Measurements from ENCODE around the gene TBXT. TPM values are rescaled to one million over a fixed set of nuclear protein-coding genes. Genes with fewer than 3 reads are reported as not detected.
"Not testable (repeated sequence)": the region's sequence is repeated elsewhere in the genome, so short reads cannot be mapped to it uniquely, and the experiment has no call there.

The TBXT gene
- total RNA-seq, 1 donor from 2014 or later: not detected

GRCh38 chr6:166176106-166176505 lies 8.5 kb upstream of the TBXT start:
- Histone ChIP-seq H3K4me1 (no peaks in the 10 kb centered on the region), H3K36me3 (no peaks in the 10 kb centered on the region), H3K27me3 (peaks cover 9% of the 10 kb centered on the region), H3K4me3 (no peak overlapping the region), H3K27ac (no peak overlapping the region), H3K9me3 (no peaks in the 10 kb centered on the region)
- DNase-seq: no peak
- intact Hi-C loops (cut with DNase I): no loop called here
- ATAC-seq: no peak
- TF ChIP-seq CTCF (IDR thresholded peaks at IDR 0.05): no peak

GRCh38 chr6:166175093-166175492 lies 7.4 kb upstream of the TBXT start:
- DNase-seq; H3K4me1 ChIP-seq; H3K9me3 ChIP-seq; H3K36me3 ChIP-seq; intact Hi-C loops (cut with DNase I); H3K27ac ChIP-seq; ATAC-seq; H3K4me3 ChIP-seq: not testable (repeated sequence)
- H3K27me3 ChIP-seq: peaks cover 19% of the 10 kb centered on the region

DNA sequence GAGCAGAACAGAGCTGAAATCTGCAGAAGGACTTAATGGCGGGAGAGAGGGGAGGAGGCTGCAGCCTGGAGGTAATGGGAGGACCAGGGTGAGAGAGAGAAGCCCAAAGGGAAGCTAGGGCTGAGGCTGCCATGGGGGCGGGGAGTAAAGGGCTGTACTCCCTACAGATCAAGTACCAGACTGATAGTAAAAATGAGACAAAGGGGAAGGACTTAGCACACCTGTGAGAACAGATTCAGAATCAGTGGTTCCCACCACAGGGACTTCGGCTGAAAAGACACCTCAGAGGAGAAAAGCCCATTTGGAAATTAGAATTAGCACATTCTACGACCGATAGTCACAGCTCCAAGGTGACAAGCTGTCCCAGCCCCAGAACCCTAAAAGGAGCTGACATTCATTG lies 6.4 kb upstream of the TBXT start:
- H3K27me3 ChIP-seq: peaks cover 29% of the 10 kb centered on the region
- H3K4me3 ChIP-seq: no peak overlapping the region
- no peak for TF ChIP-seq CTCF (IDR thresholded peaks at IDR 0.05)
- peaks cover under 1% of the 10 kb centered on the region for H3K4me1 ChIP-seq
- DNase-seq (no peak), ATAC-seq (no peak)
- intact Hi-C loops (cut with DNase I): no loop called here
- no peaks in the 10 kb centered on the region for H3K9me3 ChIP-seq
- no peaks in the 10 kb centered on the region for H3K36me3 ChIP-seq
- H3K27ac ChIP-seq: no peak overlapping the region

DNA sequence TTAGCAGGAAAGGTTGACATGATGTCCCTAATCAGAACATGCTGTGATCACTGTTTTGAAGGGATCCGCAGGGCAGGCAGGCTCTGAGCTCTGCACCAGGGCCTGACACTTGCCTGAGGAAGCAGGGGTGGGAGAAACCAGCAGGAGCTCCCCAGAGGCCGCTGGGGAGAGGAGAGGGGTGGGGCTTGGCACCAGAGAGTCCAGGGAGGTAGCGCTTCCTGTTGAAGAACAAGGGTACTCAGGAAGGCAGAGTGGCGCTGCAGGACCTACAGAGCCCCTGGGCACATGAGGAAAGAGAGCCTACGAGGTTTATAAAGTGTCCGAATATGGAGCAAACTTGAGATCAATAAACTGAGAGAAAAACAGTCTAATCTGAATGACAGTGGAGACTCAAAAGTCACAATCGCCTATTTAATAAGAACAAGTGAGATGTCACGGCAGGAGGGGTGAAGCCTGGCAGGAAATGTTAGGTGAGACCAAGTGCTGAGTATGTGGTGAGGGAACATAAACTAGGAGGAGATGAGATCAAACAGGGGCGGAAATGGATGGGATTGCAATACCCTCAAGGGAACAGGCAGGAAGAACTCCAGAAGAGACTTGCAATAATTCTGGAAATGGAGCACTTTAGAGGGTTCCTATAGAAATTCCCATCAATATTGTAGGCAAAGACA lies 5.8 kb upstream of the TBXT start:
- intact Hi-C loops (cut with DNase I): no loop called here
- Histone ChIP-seq H3K4me3 (no peak overlapping the region), H3K36me3 (no peaks in the 10 kb centered on the region), H3K27me3 (peaks cover 35% of the 10 kb centered on the region), H3K4me1 (peaks cover 7% of the 10 kb centered on the region), H3K9me3 (no peaks in the 10 kb centered on the region), H3K27ac (no peak overlapping the region)
- no peak for TF ChIP-seq CTCF (IDR thresholded peaks at IDR 0.05)
- ATAC-seq: peak; percentile 88
- DNase-seq: no peak

GRCh38 chr6:166172546-166172945 lies 4.9 kb upstream of the TBXT start:
- H3K9me3 ChIP-seq: no peaks in the 10 kb centered on the region
- no peak overlapping the region for H3K4me3 ChIP-seq
- no peak for TF ChIP-seq CTCF (IDR thresholded peaks at IDR 0.05)
- H3K27ac ChIP-seq: no peak overlapping the region
- intact Hi-C loops (cut with DNase I): no loop called here
- peaks cover 44% of the 10 kb centered on the region for H3K27me3 ChIP-seq
- DNase-seq (no peak), ATAC-seq (no peak)
- H3K36me3 ChIP-seq: no peaks in the 10 kb centered on the region
- H3K4me1 ChIP-seq: peaks cover 16% of the 10 kb centered on the region

- Histone ChIP-seq H3K27ac (no peak overlapping the region), H3K27me3 (peaks cover 70% of the 10 kb centered on the region), H3K36me3 (no peaks in the 10 kb centered on the region), H3K9me3 (no peaks in the 10 kb centered on the region), H3K4me1 (peaks cover 20% of the 10 kb centered on the region), H3K4me3 (no peak overlapping the region)
- intact Hi-C loops (cut with DNase I): no loop called here
- DNase-seq: no peak
- TF ChIP-seq CTCF (IDR thresholded peaks at IDR 0.05): no peak
- ATAC-seq: no peak
Measured at GRCh38 chr6:166169549-166170421, 2.1 kb upstream of the TBXT start.
